Mesendoderm (in vitro differentiated cells): ENCODE data around the gene PSD.

Experiments
- DNase-seq: peaks from one replicate; pipeline ENCODE4 v3.0.0; 2013
- H2AK5ac ChIP-seq: 2 replicates; pipeline ENCODE4 v1.6.1; 2013; ENCODE audit warnings: low read length, inconsistent platforms
- H2BK120ac ChIP-seq: 2 replicates; pipeline ENCODE4 v1.6.1; 2013; ENCODE audit warnings: low read depth, mild to moderate bottlenecking, low read length, moderate library complexity, mixed read lengths
- H2BK15ac ChIP-seq: replicated peaks from 2 replicates; pipeline ENCODE4 v1.6.1; 2013; ENCODE audit warnings: low read depth, mild to moderate bottlenecking, moderate library complexity
- H2BK5ac ChIP-seq: 2 replicates; pipeline ENCODE4 v1.6.1; 2013; ENCODE audit warnings: low read length, inconsistent platforms
- H3K18ac ChIP-seq: 2 replicates; pipeline ENCODE4 v1.6.1; 2013; ENCODE audit warnings: mild to moderate bottlenecking, low read length, mixed read lengths
- H3K23ac ChIP-seq: one replicate; pipeline ENCODE4 v1.6.1; 2013; ENCODE audit warnings: low read length
- H3K27ac ChIP-seq: 2 replicates; pipeline ENCODE4 v1.5.1; 2013; ENCODE audit warnings: low read depth, mild to moderate bottlenecking, inconsistent platforms, low read length, moderate library complexity
- H3K27me3 ChIP-seq: 2 replicates; pipeline ENCODE4 v1.6.1; 2013; ENCODE audit warnings: low read length, control low read depth, mild to moderate bottlenecking, inconsistent platforms; ENCODE audit not compliant: insufficient read depth, poor library complexity
- H3K36me3 ChIP-seq: 2 replicates; pipeline ENCODE4 v1.6.1; 2013; ENCODE audit warnings: low read length, inconsistent platforms; ENCODE audit not compliant: control insufficient read depth, insufficient read depth
- H3K4ac ChIP-seq: one replicate; pipeline ENCODE4 v1.6.1; 2013; ENCODE audit warnings: low read depth, mild to moderate bottlenecking, low read length, moderate library complexity
- H3K4me1 ChIP-seq: 2 replicates; pipeline ENCODE4 v1.6.1; 2013; ENCODE audit warnings: low read depth, low read length, inconsistent platforms; ENCODE audit not compliant: control insufficient read depth
- H3K4me2 ChIP-seq: 2 replicates; pipeline ENCODE4 v1.6.1; 2013; ENCODE audit warnings: low read length
- H3K4me3 ChIP-seq: 2 replicates; pipeline ENCODE4 v1.5.1; 2013; ENCODE audit warnings: mild to moderate bottlenecking, low read length
- H3K56ac ChIP-seq: one replicate; pipeline ENCODE4 v1.6.1; 2013; ENCODE audit warnings: low read length
- H3K79me1 ChIP-seq: 2 replicates; pipeline ENCODE4 v1.6.1; 2013; ENCODE audit warnings: low read length, inconsistent platforms
- H3K79me2 ChIP-seq: 2 replicates; pipeline ENCODE4 v1.6.1; 2013; ENCODE audit warnings: mild to moderate bottlenecking, low read length; ENCODE audit not compliant: control insufficient read depth, insufficient read depth
- H3K9ac ChIP-seq: 2 replicates; pipeline ENCODE4 v1.6.1; 2013; ENCODE audit warnings: low read length, inconsistent platforms
- H4K5ac ChIP-seq: one replicate; pipeline ENCODE4 v1.6.1; 2013; ENCODE audit warnings: low read length
- H4K8ac ChIP-seq: one replicate; pipeline ENCODE4 v1.6.1; 2013; ENCODE audit warnings: low read depth, mild to moderate bottlenecking, control low read depth, low read length, moderate library complexity
- whole genome bisulfite sequencing: extraction: QIAGEN DNeasy Blood & Tissue Kit; methylation state at CpG from one replicate; pipeline ENCODE4 v1.1.7; 2013; ENCODE audit warnings: low lambda C conversion rate, missing lambda C conversion rate; ENCODE audit not compliant: insufficient coverage; ENCODE audit errors: extremely low coverage; 5-methylcytosine and 5-hydroxymethylcytosine counted together

Gene PSD

DNA sequence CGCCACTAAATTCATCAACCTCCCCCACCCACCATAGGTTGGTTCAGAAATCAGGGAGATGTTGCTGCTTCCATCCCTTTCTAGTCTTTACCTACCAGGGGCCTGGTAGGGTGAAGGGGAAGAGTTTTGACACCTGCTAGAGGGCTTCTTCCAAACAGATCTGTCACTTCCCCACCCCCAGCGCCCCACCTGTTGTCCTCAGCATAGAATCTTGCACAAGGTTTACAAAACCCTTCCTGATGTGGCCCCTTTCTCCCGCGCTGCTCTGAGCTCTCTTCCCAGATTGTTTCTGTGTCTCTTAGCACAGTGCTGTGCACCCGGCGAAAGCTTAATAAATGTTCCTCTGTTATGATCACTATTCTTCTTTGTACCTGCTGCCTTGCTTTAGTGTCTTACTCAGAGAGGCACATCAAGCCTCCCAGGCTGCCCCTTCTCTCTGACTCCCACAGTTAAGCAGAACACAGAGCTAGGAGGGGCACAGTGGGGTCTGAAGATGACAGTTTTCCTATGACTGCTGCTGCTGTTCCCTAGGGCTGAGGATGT is 44.0 kb upstream of the PSD start:
- Histone ChIP-seq H3K4me2 (no peak overlapping the region), H3K56ac (peak overlapping the region; percentile 68), H3K9ac (peak overlapping the region; percentile 23), H4K5ac (no peak overlapping the region), H3K4me3 (no peak overlapping the region), H3K79me1 (no peaks in the 10 kb centered on the region), H2AK5ac (no peak overlapping the region), H3K79me2 (no peaks in the 10 kb centered on the region), H3K23ac (no peak overlapping the region), H3K27me3 (no peaks in the 10 kb centered on the region), H3K36me3 (no peaks in the 10 kb centered on the region), H2BK5ac (no peak overlapping the region), H3K18ac (no peak overlapping the region), H2BK120ac (no peak overlapping the region), H3K27ac (no peak overlapping the region), H2BK15ac (no peak overlapping the region), H4K8ac (no peak overlapping the region), H3K4me1 (peaks cover 11% of the 10 kb centered on the region), H3K4ac (no peak overlapping the region)
- WGBS = no CpG with 5 or more reads among the region's 6 CpGs
- DNase-seq = no peak

DNA sequence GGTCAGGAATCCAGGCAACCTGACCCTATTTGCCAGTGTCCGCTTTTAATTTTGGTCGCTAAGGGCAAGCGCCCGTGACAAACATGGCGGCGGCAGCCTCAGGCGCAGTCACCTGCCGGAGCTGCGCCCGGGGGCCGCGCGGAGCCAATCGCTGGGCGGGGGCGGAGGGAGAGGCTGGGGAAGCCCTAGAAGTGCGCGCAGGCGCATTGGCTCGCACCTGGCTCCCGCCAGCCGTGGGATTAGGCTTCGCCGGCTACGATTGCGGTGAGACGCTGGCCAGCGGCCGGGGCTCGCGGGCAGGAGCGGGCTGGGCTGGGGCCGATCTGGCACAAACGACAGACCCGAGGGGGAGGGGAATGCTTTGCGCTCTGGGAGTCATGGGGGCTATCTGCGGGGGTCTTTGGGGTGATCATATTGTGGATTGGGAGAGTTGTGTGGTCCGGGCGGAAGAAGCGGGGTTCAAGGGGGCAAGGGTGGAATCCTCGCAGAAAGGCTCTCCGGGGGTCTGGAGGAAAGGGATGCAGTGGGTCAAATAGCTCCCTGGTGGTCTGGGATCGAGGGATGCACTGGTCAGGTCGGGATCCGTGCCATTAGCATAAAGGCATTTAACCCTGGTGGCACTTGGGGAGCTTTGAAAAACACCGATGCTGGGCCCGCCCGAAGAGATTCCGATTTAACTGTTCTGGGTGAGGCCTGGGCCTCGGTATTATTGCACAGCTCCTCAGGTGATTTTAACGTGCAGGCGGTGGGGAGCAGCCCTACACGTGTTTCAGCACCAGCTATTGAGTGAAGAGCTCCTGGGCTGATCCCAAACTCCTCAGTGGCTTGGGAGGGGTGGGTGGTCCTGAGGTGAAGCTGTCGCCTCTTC is 42.8 kb upstream of the PSD start:
- Histone ChIP-seq H4K5ac (no peak overlapping the region), H3K18ac (peak overlapping the region; percentile 2), H2AK5ac (no peak overlapping the region), H2BK5ac (no peak overlapping the region), H3K36me3 (no peaks in the 10 kb centered on the region), H3K4me3 (peak overlapping the region; percentile 50), H2BK120ac (no peak overlapping the region), H3K27ac (no peak overlapping the region), H3K23ac (no peak overlapping the region), H2BK15ac (no peak overlapping the region), H3K9ac (peak overlapping the region; percentile 72), H3K79me2 (no peaks in the 10 kb centered on the region), H3K79me1 (no peaks in the 10 kb centered on the region), H3K27me3 (no peaks in the 10 kb centered on the region), H4K8ac (no peak overlapping the region), H3K4me2 (peak overlapping the region; percentile 84), H3K56ac (peak overlapping the region; percentile 86), H3K4me1 (peaks cover 11% of the 10 kb centered on the region), H3K4ac (no peak overlapping the region)
- no CpG with 5 or more reads among the region's 54 CpGs for WGBS
- peak; percentile 96 for DNase-seq

DNA sequence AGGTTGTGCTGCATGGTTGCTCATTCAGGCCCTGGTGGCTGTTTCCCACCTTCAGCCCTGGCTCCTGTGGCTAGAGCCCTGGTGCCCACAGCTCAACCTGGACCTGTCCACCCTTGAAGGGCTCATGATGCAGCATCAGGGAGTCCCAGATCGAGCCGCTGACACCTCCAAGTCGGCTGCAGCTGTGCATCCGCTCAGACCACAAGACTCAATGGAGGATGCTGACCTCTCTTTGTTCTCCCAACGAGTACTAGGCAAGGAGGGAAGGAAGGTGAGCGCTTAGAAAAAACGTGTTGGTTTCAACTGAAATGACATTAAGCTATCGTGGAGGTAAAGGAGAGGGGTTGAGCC is 42.2 kb upstream of the PSD start:
- Histone ChIP-seq H3K4me3 (no peak overlapping the region), H2AK5ac (no peak overlapping the region), H3K9ac (peak overlapping the region; percentile 21), H3K27ac (no peak overlapping the region), H2BK5ac (no peak overlapping the region), H2BK120ac (no peak overlapping the region), H3K27me3 (no peaks in the 10 kb centered on the region), H2BK15ac (no peak overlapping the region), H3K4me1 (peaks cover 11% of the 10 kb centered on the region), H3K4me2 (no peak overlapping the region), H3K36me3 (no peaks in the 10 kb centered on the region), H3K18ac (peak overlapping the region; percentile 2), H3K4ac (no peak overlapping the region), H3K79me2 (no peaks in the 10 kb centered on the region), H4K8ac (no peak overlapping the region), H3K56ac (peak overlapping the region; percentile 75), H3K79me1 (no peaks in the 10 kb centered on the region), H4K5ac (no peak overlapping the region), H3K23ac (no peak overlapping the region)
- WGBS = no CpG with 5 or more reads among the region's 8 CpGs
- no peak for DNase-seq

GRCh38 chr10:102458656-102459055 is 40.1 kb upstream of the PSD start:
- Histone ChIP-seq H3K4me2 (no peak overlapping the region), H3K79me2 (no peaks in the 10 kb centered on the region), H2BK120ac (no peak overlapping the region), H3K56ac (no peak overlapping the region), H4K5ac (no peak overlapping the region), H3K18ac (no peak overlapping the region), H3K4me3 (no peak overlapping the region), H2BK15ac (no peak overlapping the region), H3K27ac (no peak overlapping the region), H3K4me1 (peaks cover 9% of the 10 kb centered on the region), H3K9ac (no peak overlapping the region), H2AK5ac (no peak overlapping the region), H3K79me1 (no peaks in the 10 kb centered on the region), H3K4ac (no peak overlapping the region), H3K27me3 (no peaks in the 10 kb centered on the region), H2BK5ac (no peak overlapping the region), H4K8ac (no peak overlapping the region), H3K36me3 (peaks cover 2% of the 10 kb centered on the region), H3K23ac (no peak overlapping the region)
- WGBS = no CpG with 5 or more reads among the region's 4 CpGs
- DNase-seq = no peak

- peaks cover 4% of the 10 kb centered on the region for H3K79me1 ChIP-seq
- no peak overlapping the region for H3K18ac ChIP-seq
- no peak overlapping the region for H2BK15ac ChIP-seq
- H3K27me3 ChIP-seq = no peaks in the 10 kb centered on the region
- WGBS = no CpG with 5 or more reads among the region's 9 CpGs
- no peak overlapping the region for H3K4me3 ChIP-seq
- H4K5ac ChIP-seq = no peak overlapping the region
- peaks cover 9% of the 10 kb centered on the region for H3K4me1 ChIP-seq
- no peak overlapping the region for H3K4ac ChIP-seq
- DNase-seq = no peak
- H2BK120ac ChIP-seq = no peak overlapping the region
- H3K36me3 ChIP-seq = peaks cover 4% of the 10 kb centered on the region
- no peak overlapping the region for H4K8ac ChIP-seq
- no peak overlapping the region for H3K27ac ChIP-seq
- H3K23ac ChIP-seq = no peak overlapping the region
- H2AK5ac ChIP-seq = no peak overlapping the region
- H3K79me2 ChIP-seq = no peaks in the 10 kb centered on the region
- no peak overlapping the region for H3K9ac ChIP-seq
- H3K56ac ChIP-seq = no peak overlapping the region
- H2BK5ac ChIP-seq = no peak overlapping the region
- H3K4me2 ChIP-seq = no peak overlapping the region
Observed at GRCh38 chr10:102457591-102458150, 39.1 kb upstream of the PSD start.
